Right lung (tissue), 5 donors: Measurements from ENCODE around the gene CD163L1. TPM values are rescaled to one million over a fixed set of nuclear protein-coding genes. Genes with fewer than 3 reads are reported as not detected.
"Not testable (repeated sequence)": the region's sequence is repeated elsewhere in the genome, so short reads cannot be mapped to it uniquely, and the experiment has no call there.

ENCODE experiments used
- DNase-seq, 2 donors: peaks; one replicate each; pipeline ENCODE4 v3.0.0-alpha.2; 2013
- polyA plus RNA-seq, 5 donors: library from polyadenylated mRNA; unstranded; fragments of 120-200 nt; gene quantifications; one replicate each; pipeline versions ENCODE4 v1.2.1 to v1.2.3, GENCODE V29; 2013; ENCODE audit warnings: inconsistent platforms in 1 of 5, low replicate concordance in 1 of 5; ENCODE audit not compliant: insufficient read length in 5 of 5, insufficient read depth in 1 of 5

The CD163L1 gene
- polyA plus RNA-seq, 5 donors: 4.7 to 8.9 (median 5.9) TPM

DNA sequence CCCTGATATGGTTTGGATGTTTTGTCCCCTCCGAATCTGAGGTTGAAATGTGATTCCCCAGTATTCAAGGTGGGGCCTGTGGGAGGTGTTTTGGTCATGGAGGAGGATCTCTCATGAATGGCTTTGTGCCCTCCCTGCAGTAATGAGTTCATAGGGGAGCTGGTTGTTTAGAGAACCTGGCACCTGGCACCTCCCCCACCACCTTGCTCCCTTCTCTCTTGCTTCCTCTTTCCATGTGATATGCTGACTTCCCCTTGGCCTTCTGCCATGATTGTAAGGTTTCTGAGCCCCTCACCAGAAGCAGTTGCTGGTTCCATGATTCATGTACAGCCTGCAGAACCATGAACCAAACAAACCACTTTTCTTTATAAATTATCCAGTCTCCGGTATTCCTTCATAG, 32.6 kb downstream of the CD163L1 start:
- no peak for DNase-seq

- DNase-seq: no peak
Measured at GRCh38 chr12:7404275-7404674, 39.7 kb downstream of the CD163L1 start.

DNA sequence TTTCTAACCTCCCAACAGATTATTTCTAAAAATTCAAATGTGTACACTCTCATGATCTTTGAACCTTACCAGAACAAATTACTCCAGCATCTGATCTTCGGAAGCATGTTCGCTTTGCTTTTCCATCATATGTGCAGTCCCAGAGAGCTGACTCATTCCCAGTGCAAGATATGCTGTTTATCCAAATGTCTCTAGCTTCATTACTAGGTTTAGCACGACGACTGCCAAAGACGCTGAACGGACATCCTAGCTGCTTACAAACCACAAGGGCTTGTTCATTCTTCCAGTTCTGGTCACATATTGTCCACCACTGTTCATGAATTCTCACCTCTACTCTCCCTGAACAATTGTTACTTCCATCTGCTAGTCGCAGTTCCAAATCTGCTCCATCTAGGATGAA, 40.5 kb downstream of the CD163L1 start:
- no peak for DNase-seq

- no peak for DNase-seq
Measured at GRCh38 chr12:7399089-7399488, 44.9 kb downstream of the CD163L1 start.

DNA sequence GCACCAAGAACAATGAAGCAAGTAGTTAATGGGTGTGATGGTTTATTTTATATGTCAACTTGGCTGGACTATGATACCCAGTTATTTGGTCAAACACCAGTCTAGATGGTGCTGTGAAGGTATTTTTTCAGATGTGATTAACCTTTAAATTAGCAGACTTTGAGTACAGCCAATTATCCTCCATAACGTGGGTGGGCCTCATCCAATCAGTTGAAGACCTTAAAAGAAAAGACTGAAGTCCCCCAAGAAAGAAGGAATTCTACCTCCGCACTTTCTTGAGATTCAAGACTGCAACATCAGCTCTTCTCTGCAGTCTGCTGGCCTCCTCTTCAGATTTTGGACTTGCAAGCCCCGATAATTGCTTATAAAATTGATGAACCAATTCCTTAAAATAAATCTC, 47.5 kb downstream of the CD163L1 start:
- no peak for DNase-seq

DNA sequence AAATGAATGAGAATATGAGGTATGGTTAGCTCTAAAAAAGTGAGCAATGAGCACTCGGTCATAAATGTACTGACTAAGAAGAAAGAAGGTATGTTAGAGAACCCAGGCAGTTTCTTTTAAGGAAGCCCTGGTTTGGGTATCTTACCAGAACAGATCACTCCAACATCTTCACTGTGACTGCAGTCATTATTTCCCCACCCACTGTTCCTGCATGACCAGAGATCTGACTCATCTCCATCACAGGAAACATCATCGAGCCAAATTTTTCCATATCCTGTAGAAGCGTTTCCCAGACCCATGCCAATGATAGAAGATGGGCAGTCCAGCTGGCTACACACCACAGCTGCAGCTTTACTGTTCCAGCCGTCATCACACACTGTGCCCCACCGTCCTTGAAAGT, 48.0 kb downstream of the CD163L1 start:
- DNase-seq: no peak

DNA sequence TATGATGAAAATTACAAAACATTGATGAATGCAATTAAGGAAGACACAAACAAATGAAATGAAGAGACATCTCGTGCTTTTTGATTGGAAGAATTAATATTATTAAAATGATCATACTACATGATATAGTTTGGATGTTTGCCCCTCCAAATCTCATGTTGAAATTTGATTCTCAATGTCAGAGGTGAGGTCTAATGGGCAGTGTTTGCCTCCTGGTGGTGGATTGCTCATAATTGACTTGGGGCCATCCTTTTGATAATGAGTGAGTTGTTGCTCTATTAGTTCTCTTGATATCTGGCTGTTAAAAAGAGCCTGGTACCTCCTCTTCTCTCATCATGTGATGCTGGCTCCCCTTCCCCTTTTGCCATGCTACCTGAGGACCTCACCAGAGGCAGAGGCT, 56.7 kb downstream of the CD163L1 start:
- no peak for DNase-seq

DNA sequence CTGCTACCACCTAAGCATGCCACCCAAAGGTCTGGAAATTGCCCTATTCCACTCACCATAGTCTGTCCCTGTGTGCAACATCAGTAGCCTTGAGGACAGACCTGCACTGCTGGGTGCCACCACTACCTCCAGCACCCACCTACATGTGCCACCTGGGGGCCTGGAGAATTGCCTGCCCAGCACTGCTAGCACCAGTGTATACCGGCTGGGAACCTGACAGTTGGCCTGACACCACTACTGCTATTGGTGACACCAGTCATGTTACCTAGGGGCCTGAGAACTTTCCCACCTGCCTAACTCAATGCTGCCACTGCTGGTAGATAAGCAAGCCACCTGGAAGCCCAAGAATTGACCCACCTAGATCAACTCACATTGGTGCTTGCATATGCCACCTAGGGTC, 60.8 kb downstream of the CD163L1 start:
- no peak for DNase-seq

DNA sequence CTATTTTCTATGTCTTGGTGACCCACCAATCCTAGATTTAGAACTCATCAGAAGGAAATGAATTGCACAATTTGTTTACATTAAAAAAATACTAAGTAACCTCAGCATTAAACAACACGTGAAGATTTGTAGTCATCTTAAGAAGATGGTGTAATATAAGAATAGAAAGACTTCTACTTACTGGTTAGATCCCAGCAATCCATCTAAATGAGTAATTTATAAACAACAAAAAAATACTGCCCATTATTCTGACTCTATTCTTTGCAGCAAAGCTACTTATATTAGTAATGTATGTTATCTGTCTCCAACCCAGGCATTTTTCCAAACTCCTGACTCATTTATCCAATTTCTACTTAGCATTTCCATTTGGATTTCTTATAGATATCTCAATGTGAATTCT, 67.8 kb downstream of the CD163L1 start:
- DNase-seq: no peak

DNA sequence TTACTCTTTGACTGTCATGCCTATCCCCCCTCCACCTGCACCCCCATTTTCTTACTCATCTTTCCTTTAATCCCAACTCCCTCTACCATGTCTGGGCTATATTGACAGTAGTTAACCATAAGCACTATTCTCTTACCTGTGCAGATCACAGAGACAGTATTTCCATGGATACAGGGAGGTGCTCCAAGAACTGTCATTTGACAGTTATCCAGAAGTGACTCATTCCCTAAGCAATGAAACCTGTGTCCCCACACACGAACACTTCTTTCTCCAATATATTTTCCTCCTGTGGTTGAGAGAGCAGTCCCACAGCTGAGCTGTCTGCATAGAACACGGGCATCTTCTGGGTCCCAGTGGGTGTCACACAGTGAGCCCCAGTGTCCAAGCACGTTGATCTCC, 68.8 kb downstream of the CD163L1 start:
- DNase-seq: no peak

DNA sequence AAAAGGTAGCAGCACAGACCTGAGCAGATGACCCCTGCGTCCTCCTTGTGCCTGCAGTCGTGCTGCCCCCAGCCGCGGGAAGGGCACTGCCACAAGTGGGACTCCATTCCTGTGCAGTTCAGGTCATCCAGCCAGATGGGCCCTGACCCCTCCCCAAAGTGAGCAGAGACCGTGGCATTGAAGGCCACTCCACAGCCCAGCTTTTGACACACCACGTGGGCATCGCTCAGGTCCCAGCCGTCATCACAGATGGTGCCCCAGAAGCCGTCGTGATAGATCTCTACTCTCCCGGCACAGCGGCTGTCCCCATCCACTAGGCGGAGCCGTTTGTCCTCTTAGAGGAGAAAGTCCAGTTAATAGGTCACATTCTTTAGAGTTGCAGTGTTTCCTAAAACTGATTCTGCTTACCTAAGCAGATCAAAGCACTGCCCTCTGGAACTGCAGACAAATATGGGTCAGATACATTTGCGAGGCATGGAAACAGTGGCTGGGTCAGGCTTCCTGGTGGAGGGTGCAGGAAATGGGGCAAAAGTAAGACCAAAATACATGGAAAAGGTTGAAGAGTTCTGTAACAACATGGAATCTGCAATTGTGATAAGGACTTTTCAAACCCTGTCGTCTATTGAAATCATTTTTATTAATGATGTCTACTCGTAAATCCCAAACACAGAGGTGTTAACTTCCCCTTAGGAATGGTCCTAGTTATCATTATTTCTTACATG, 69.4 kb downstream of the CD163L1 start:
- DNase-seq: no peak

DNA sequence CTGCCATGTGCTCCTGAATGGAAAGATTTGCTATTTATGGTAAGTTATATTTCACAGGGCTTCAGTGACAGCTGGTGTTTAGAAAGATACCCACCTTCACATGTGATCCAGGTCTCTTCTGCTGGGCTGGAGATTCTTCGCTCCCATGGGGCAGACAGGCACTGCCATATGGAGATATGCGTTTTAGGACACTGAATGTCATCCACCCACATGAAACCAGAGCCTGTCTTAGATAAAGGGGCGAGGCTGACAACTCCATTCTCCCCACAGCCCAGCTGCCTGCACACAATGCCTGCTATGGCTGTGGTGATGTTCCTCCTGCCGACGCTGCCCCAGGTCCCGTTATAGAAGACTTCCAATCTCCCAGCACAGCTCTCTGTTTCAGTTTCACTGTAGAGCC, 70.7 kb downstream of the CD163L1 start:
- no peak for DNase-seq

GRCh38 chr12:7369274-7369729, 74.7 kb downstream of the CD163L1 start:
- no peak for DNase-seq

GRCh38 chr12:7362734-7363133, 81.2 kb downstream of the CD163L1 start:
- no peak for DNase-seq

DNA sequence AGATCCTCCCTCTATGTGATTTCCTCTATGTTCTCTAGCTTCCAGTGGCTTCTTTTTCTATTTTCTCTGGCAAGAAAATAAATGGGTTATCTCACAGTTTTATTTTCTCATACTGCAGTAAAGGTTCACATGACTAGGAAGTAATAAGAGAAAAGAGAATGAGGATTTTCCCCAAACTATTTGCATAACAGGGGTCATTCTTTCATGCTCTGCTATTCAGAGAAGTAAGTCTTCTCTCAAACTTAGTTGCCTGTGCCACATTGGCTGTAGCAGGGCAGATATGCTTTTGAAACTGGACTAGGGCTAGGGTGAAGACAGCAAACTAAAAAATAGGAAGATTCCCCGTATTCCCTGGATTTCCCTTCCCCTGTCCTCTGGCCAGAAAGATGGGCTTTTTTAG, 82.7 kb downstream of the CD163L1 start:
- no peak for DNase-seq

- DNase-seq: no peak
Measured at GRCh38 chr12:7354529-7354928, 89.4 kb downstream of the CD163L1 start.

DNA sequence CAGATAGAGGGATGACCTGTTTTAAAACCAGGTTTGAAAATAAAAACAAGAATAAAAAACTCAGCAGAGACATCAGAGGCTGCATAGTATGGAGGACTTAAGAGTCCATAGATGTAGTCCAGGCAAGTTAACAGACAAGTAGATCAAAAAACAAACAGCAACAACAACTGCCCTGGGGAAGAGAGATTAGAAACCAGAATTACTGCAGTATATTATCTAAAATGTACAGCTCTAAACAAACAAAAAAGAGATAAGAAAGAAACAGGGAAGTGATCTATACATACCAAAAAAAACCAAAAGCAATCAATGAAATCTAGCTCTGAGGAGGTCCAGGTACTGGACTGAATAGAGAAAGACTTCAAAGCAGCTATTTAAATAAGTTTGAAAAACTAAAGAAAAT, 91.3 kb downstream of the CD163L1 start:
- no peak for DNase-seq

GRCh38 chr12:7351177-7351576, 92.8 kb downstream of the CD163L1 start:
- no peak for DNase-seq

- no peak for DNase-seq
Measured at GRCh38 chr12:7349418-7349817, 94.5 kb downstream of the CD163L1 start.

DNA sequence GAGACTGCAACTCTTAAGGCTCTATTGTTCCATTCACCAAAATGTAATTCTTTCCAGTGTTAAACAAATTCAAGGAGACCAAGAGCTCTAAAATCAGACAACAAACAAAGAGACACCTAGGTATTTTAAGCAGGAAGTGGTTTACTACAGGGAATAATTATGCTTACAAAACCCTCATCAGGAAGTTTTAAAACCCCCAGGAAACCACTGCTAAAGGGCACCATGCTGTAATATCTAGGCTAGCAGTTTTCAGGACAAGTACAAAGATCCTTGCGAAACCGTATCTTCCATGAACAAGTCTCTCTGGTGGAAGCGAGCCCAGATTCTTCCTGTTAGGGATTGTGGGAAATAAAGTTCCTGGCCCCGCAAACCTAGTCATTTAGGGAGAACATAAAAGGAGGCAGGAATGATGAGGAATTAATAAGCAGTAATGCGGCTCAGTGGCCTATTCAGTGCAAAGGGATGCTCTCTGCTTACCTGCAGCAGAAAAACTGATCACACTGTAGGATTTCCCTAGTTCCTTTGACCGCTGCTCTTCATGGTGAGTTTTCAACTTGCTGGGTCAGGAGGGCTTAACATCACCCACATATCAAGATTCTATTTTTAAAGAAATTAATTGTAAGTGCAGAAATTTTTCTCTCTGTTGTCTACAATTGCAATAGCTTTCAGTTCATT, 97.3 kb downstream of the CD163L1 start:
- DNase-seq: no peak

DNA sequence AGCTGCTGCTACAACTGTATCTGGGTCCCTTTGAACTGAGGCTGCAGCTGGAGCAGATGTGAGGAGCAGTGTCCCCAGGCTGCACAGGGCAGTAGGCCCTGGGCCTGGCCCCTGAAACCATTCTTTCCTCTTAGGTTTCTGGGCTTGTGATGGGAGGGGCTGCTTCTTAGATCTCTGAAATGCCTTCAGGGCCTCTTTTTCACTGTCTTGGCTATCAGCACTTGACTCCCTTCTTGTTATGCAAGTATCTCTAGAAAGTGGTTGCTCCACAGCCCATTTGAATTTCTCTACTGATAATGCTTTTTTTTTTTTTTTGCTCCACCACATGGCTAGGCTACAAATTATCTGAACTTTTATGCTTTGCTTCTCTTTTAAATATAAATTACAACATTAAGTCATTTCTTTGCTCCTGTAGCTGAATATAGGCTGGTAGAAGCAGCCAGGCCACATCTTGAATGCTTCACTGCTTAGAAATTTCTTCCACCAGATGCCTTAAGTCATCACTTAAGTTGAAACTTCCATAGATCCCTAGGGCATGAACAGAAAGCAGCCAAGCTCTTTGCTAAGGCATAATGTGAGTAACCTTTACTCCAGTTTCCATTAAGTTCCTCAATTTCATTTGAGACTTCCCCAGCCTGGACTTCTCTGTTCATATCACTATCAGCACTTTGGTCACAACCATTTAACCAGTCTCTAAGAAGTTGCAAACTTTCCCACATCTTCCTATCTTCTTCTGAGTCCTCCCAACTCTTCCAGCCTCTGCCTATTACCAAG, 98.9 kb downstream of the CD163L1 start:
- no peak for DNase-seq

DNA sequence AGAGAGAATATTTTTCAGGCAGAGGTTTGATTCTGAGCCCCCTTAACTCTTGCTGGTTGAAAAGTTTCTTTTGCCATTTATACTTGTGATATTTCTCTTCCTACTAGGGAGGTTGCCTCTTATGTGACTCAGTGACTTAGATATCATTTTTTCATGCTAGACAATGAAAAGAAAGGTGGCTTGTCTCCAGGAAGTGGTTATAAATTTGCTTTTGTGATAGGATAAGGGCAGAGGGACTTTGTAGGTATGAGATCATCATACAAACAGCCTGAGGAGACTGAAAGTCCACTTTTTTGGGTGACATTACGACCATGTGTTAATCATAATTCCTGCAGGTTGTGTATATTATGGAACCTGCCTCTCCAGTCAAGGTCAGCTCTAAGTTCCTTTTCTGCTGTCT, 104.3 kb downstream of the CD163L1 start:
- no peak for DNase-seq

GRCh38 chr12:7337790-7338189, 106.2 kb downstream of the CD163L1 start:
- not testable (repeated sequence) for DNase-seq
